NCI-H2227 (cell line): Measurements from ENCODE around the gene SAP30.

Experiments
- DNase-seq: peaks from one replicate; lab custom pipeline; 2025; ENCODE audit not compliant: unreplicated experiment; lab: John Stamatoyannopoulos, UW

The SAP30 gene

DNA sequence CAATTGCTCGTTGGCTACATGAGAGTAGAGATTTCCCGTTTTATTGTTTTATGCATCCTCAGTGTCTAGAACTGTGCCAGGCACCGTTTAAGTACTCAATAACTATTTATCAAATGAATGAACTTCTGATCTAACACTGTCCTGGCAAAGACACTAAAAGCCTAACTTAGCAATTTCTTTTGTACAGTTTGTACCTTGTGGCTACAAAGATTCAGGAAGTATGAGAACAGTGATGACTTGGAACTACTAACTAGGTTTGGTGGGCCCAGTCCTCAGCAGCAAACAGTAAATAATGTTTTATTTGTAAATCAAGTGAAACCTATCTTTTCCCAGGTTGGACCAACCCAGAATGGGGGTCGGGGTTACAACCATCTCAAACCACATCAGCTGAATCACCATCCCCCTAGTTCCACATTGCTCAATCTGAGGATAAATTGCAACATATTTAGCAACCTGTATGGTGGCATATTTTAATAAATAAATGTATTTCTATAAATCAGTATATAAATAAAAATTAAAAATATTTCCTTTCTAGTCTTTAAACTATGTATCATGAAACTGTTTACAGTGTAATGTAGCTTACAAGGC lies 40.4 kb downstream of the SAP30 start:
- DNase-seq = no peak

DNA sequence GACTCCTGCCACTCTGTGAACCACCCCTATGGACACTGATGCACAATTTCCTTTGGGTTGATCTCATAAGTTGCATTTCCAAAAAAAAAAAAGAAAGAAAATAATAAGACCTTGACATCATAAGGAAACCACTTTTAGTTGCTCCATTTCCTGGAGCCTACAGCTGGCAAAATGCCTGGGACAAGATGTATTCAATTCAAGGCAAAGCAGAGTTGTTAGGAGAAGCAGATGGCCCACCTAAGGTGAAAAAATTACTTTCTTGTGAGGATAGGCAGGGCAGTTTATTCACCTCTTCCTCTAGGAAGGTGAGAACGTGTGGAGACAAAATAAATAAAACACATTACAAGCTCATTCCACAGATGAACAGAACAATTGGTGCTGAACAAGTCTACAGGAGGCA lies 42.3 kb downstream of the SAP30 start:
- DNase-seq = no peak

DNA sequence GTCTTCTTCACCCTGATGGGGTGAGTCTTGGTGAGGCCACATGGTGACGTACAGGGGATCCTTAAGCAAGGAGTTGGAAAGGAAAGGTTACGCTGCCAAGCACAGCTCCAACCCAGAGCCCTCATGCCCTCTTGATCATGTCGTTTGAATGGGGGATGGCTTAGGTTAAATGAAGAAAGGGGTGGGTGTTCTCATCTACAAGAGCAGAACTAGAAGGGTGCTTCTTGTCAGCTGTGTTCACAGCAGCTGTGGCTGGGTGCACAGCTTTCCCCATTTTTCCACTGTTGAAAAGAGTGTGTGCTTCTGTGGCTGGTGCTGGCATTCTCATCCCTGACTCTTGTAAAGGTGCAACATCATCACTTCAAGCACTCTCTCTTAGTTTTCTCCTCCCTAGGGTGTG lies 43.7 kb downstream of the SAP30 start:
- DNase-seq = no peak

DNA sequence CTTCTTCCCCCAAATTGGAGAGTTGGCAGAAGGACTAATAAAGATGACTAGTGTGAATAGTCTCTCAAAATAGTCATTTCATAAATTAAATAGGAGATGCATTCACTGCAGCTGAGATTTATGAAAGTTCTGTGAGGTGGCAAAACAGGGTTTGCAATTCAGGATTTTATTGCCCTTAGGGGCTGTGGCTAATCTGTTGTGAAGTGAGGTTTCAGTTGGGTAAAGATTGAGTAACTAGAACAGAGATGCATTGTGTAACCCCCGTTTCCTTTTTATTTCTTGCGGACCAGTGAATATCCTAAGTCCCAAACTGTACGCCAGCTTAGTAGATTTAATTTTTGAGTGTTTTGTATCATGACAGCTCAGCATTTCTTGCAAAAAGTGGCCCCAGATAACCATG lies 44.3 kb downstream of the SAP30 start:
- DNase-seq = no peak

GRCh38 chr4:173415885-173416653 lies 45.3 kb downstream of the SAP30 start:
- peak; percentile 56 for DNase-seq

DNA sequence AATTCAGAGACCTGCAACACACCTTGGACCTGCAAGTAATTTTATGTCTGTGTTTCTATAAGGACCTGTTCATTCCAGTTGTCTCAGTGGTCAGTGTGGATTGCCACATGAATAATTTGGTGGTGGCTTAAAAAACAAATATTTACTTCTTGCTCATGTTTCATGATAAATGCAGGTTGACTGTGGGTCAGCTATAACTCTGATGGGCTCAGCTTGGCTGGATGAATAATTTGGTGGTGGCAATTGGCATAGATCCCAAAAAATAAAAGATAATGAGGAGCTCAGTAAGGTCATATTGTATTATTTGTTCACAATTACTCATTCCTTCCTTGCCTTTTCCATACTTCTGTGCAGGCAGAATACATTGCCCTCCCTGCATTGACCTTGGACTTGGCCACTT lies 47.1 kb downstream of the SAP30 start:
- DNase-seq = no peak

- no peak for DNase-seq
Measured at GRCh38 chr4:173418639-173419038, 47.9 kb downstream of the SAP30 start.

DNA sequence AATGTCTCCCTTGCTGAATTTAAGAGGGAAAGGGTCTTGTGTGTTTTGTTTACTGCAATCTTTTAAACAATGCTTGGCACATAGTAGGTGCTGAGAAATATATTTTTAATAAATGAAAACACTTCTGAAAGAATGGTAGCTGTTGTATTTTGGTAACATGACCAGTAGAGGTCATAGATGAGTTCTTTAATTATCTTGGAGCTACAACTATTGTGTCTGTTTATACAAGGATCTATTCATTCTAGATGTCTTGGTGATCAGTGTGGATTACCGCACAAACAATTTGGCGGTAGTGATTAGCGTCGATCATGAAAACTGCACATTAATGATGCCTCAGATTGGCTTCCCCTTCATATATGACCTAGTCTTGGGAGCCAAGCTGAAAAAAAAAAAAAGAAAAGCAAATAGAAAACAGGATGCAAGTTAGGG lies 49.6 kb downstream of the SAP30 start:
- peak; percentile 24 for DNase-seq

- DNase-seq = no peak
Measured at GRCh38 chr4:173420801-173421200, 50.0 kb downstream of the SAP30 start.

DNA sequence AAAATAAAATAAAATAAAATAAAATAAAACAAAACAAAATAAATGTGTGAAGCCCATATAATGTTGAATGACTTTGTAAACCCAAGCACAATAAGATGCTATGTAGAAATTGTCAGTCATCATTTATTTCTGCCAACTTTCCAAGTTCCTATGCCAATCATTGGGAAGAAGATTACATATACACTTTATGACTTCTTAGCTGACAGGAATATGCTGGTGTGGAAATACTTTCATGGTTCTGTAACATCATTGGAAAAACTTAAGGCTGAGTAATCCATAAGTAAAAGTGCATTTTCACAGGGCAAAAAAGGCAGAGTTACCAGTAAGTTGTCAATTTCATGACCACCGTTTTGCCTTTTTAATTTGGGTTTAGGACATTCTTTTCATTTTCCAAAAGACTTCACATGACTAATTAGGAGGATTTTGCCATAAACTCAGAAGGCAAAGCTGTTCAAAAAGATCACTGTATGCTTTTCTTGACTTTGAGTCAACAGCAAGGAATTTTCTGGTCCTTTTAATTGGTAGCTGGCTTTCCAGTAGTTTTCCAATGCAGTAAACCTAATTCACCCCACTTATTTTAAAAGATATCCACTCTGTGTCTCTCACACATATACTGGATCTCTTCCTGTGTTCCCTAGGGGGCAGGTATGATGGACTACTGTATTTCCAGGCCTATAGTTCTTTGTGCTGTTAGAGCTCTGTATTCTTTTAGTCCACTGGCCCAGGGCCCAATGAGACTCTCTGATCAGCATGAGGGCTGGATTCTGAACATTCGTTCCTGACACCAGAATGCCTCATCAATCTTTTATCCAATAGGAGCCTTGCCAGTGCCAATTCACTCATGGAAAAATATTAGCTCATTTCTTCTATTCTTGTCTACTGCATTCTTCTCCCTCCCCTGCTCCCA lies 54.4 kb downstream of the SAP30 start:
- DNase-seq = no peak

GRCh38 chr4:173426064-173426463 lies 55.3 kb downstream of the SAP30 start:
- no peak for DNase-seq
